ENCODE results near the gene SNAPC2. TPM values are rescaled to one million over a fixed set of nuclear protein-coding genes. Genes with fewer than 3 reads are reported as not detected.

The SNAPC2 gene
- total and polyA plus RNA-seq, 2 donors (not counting 1 experiment from before 2014, with no cell fraction given): 19.9 to 21.7 TPM

GRCh38 chr19:7917267-7918061 is 2.7 kb upstream of the SNAPC2 start:
- Mint-ChIP-seq H3K9me3 (ENCODE audit: insufficient read depth) (no peaks in the 10 kb centered on the region), H3K4me1 (peaks cover 42% of the 10 kb centered on the region), H3K27me3 (peaks cover 24% of the 10 kb centered on the region), H3K4me3 (peak overlapping the region; percentile 82), H3K27ac (peak overlapping the region; percentile 70)
- Histone ChIP-seq H3K9me3 (ENCODE audit: control extremely low read depth in 1 of 3, control insufficient read depth in 2 of 3, insufficient read depth in 1 of 3, low read length in 2 of 3) (peaks cover 0 to 28% (median 0%) of the 10 kb centered on the region in 3 donors), H3K27me3 (replicated peaks in 1 of 4; ENCODE audit: control extremely low read depth in 1 of 4, control insufficient read depth in 3 of 4, insufficient read depth in 4 of 4, low read length in 3 of 4) (peaks cover 0 to 47% (median 25%) of the 10 kb centered on the region in 4 experiments), H3K4me1 (ENCODE audit: control insufficient read depth in 2 of 2, insufficient read depth in 2 of 2, low read length in 2 of 2) (peaks cover 57 to 58% of the 10 kb centered on the region in 2 donors), H3K79me2 (ENCODE audit: control insufficient read depth, insufficient read depth, low read length) (peaks cover 3% of the 10 kb centered on the region), H3K4me3 (ENCODE audit: control extremely low read depth in 1 of 5, extremely low read depth in 1 of 5, insufficient read depth in 1 of 5, low read depth in 2 of 5, low read length in 4 of 5) (peak overlapping the region in 4 of 5 experiments; percentile 3 to 48 (median 18)), H3K9ac (ENCODE audit: low read length) (peak overlapping the region; percentile 52), H3K27ac (ENCODE audit: low read length in 2 of 2) (no peak overlapping the region), H3K36me3 (replicated peaks in 1 of 2; ENCODE audit: control extremely low read depth in 1 of 2, control insufficient read depth in 1 of 2, extremely low read depth in 1 of 2, insufficient read depth in 2 of 2, low read length in 1 of 2) (peaks cover 0 to 5% of the 10 kb centered on the region in 2 experiments), H2AFZ (ENCODE audit: insufficient read depth, low read depth, low read length, poor library complexity, severe bottlenecking) (peak overlapping the region; percentile 61), H3K4me2 (replicated peaks; ENCODE audit: low read depth, low read length, poor library complexity, severe bottlenecking) (peak overlapping the region; percentile 87), H4K20me1 (ENCODE audit: control insufficient read depth, insufficient read depth, low read length, poor library complexity, severe bottlenecking) (peaks cover 53% of the 10 kb centered on the region)
- TF ChIP-seq EZH2 (IDR thresholded peaks at IDR 0.05; ENCODE audit: borderline replicate concordance, insufficient read depth, low read depth, low read length, poor library complexity, severe bottlenecking) (peak; percentile 63), CTCF (IDR thresholded peaks at IDR 0.05) (peak; percentile 75)
- POLR2A ChIA-PET: interaction anchor here (0.5 to 1.7 kb wide), 2 partner anchors 14 to 1329 kb away, joined by 6 read pairs; partner anchors contain the start of gene MAP2K7
- no peak for ATAC-seq (ENCODE audit: low read depth)
- CTCF ChIA-PET: interaction anchor here (0.7 to 3.7 kb wide), 9 partner anchors 9 to 88 kb away, joined by 3 to 21 read pairs (median 3); partner anchors contain the start of genes MAP2K7 and TIMM44
- peak; percentile 80 for DNase-seq
- intact Hi-C loops (cut with micrococcal nuclease): no loop called here
- WGBS (ENCODE audit: insufficient coverage): 2% methylated on average over 70 of the region's 71 CpGs
